ENCODE measurements around the gene PLEKHA4. TPM values are rescaled to one million over a fixed set of nuclear protein-coding genes. Genes with fewer than 3 reads are reported as not detected.
A peak's percentile ranks its signal among the peaks of the same experiment; 100 is the strongest.

The PLEKHA4 gene
- total and polyA plus RNA-seq, 2 experiments from 2014 or later, result 12.2 to 12.3 TPM

- H3K4me3 ChIP-seq, result 0 out of 2 replicates have a peak overlapping the region, but pooled peaks have one; percentile 19
- peaks cover 18% of the 10 kb centered on the region; the same call in 1 of the 2 replicates for H3F3A ChIP-seq (replicated peaks; ENCODE audit: low read depth)
- no peaks in the 10 kb centered on the region for H3K36me3 ChIP-seq (ENCODE audit: insufficient read depth)
- no peaks in the 10 kb centered on the region for H4K20me1 ChIP-seq (replicated peaks; ENCODE audit: insufficient read depth)
- H3K9me3 Mint-ChIP-seq, result no peaks in the 10 kb centered on the region
- H3K9me2 ChIP-seq (ENCODE audit: insufficient read depth), result no peaks in the 10 kb centered on the region
- H3K27ac ChIP-seq (ENCODE audit: low read depth), result peak overlapping the region; percentile 51; the same call in 1 of the 2 replicates
- peak; percentile 68 for DNase-seq (ENCODE audit: low spot score)
- H3K4me2 ChIP-seq, result peak overlapping the region; percentile 70
- H3K79me2 ChIP-seq (replicated peaks; ENCODE audit: insufficient read depth), result 0 out of 2 replicates have a peak, but pooled peaks cover 3% of the 10 kb centered on the region
- H3K36me3 Mint-ChIP-seq (ENCODE audit: low read depth), result no peaks in the 10 kb centered on the region; the same call in 2 of the 3 replicates
- H3K4me1 Mint-ChIP-seq, result peaks cover 33% of the 10 kb centered on the region
- no peak for TF ChIP-seq ZNF331 (CRISPR knock-in tag; IDR thresholded peaks at IDR 0.05; ENCODE audit: low read depth)
- peak; percentile 4; the same call in 1 of the 2 replicates for TF ChIP-seq POLR2AphosphoS5 (IDR thresholded peaks at IDR 0.05; ENCODE audit: low read depth)
- H2AFZ ChIP-seq, result no peak overlapping the region
- H3K4me1 ChIP-seq (ENCODE audit: insufficient read depth), result peaks cover 17% of the 10 kb centered on the region
- H3K27me3 Mint-ChIP-seq (ENCODE audit: insufficient read depth, low read depth, poor library complexity), result peaks cover 26% of the 10 kb centered on the region
- peak; percentile 67 for ATAC-seq
- H3K27ac Mint-ChIP-seq, result peak overlapping the region; percentile 93
- peaks cover 8% of the 10 kb centered on the region; the same call in 1 of the 2 replicates for H3K27me3 ChIP-seq (ENCODE audit: insufficient read depth)
- H3K4me3 Mint-ChIP-seq, result peak overlapping the region; percentile 42; the same call in 2 of the 3 replicates
Observed at GRCh38 chr19:48806818-48807589, 61.4 kb downstream of the PLEKHA4 start.

- peak overlapping the region; percentile 93 for H3K27ac Mint-ChIP-seq
- ATAC-seq, result no peak
Observed at GRCh38 chr19:48806518-48806817, 61.9 kb downstream of the PLEKHA4 start.

More at GRCh38 chr19:48806518-48806817, 61.9 kb downstream of the PLEKHA4 start:
- Histone ChIP-seq H3K79me2 (replicated peaks; ENCODE audit: insufficient read depth) (0 out of 2 replicates have a peak, but pooled peaks cover 3% of the 10 kb centered on the region), H3F3A (replicated peaks; ENCODE audit: low read depth) (peaks cover 18% of the 10 kb centered on the region; the same call in 1 of the 2 replicates), H3K27me3 (ENCODE audit: insufficient read depth) (peaks cover 8% of the 10 kb centered on the region; the same call in 1 of the 2 replicates), H3K27ac (ENCODE audit: low read depth) (no peak overlapping the region), H4K20me1 (replicated peaks; ENCODE audit: insufficient read depth) (no peaks in the 10 kb centered on the region), H3K4me2 (no peak overlapping the region), H3K4me1 (ENCODE audit: insufficient read depth) (peaks cover 17% of the 10 kb centered on the region), H2AFZ (no peak overlapping the region), H3K9me2 (ENCODE audit: insufficient read depth) (no peaks in the 10 kb centered on the region), H3K4me3 (no peak overlapping the region), H3K36me3 (ENCODE audit: insufficient read depth) (no peaks in the 10 kb centered on the region)
- peaks cover 24% of the 10 kb centered on the region for H3K27me3 Mint-ChIP-seq (ENCODE audit: insufficient read depth, low read depth, poor library complexity)
- no peaks in the 10 kb centered on the region; the same call in 2 of the 3 replicates for H3K36me3 Mint-ChIP-seq (ENCODE audit: low read depth)
- peaks cover 32% of the 10 kb centered on the region for H3K4me1 Mint-ChIP-seq
- H3K9me3 Mint-ChIP-seq, result no peaks in the 10 kb centered on the region
- no peak overlapping the region; the same call in 1 of the 3 replicates for H3K4me3 Mint-ChIP-seq
- peak; percentile 94 for DNase-seq (ENCODE audit: low spot score)
- TF ChIP-seq REST (IDR thresholded peaks at IDR 0.05; ENCODE audit: unreplicated experiment), result no peak
- TF ChIP-seq, protein P1, sequence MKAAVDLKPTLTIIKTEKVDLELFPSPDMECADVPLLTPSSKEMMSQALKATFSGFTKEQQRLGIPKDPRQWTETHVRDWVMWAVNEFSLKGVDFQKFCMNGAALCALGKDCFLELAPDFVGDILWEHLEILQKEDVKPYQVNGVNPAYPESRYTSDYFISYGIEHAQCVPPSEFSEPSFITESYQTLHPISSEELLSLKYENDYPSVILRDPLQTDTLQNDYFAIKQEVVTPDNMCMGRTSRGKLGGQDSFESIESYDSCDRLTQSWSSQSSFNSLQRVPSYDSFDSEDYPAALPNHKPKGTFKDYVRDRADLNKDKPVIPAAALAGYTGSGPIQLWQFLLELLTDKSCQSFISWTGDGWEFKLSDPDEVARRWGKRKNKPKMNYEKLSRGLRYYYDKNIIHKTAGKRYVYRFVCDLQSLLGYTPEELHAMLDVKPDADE (IDR thresholded peaks at IDR 0.05), result peak; percentile 96
